ENCODE results near the gene NDUFAF5.
A peak's percentile ranks its signal among the peaks of the same experiment; 100 is the strongest.

Gene NDUFAF5

DNA sequence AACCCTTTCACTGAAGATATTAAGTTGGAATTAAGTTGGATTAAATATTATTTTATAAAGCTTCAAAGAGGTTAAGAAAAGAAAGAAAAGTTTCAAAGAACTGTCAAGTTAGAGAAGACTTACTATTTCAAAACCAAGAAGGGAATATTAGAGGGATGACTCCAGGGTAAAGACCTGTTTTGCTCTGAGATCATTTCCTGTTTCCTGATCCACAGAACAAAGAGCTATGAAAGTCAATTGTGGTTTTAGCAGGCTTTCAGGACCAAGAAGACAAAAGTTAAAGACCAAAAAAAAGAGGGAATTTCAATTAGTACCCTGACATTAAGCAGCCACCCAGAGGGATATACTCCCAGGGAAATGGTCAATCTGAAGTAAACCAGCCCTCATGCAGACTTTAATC, 19.5 kb upstream of the NDUFAF5 start:
- H3K4me3 ChIP-seq (ENCODE audit: low read length): no peak overlapping the region
- no peak for TF ChIP-seq ZNF274 (IDR thresholded peaks at IDR 0.05; ENCODE audit: low read depth, low read length)

DNA sequence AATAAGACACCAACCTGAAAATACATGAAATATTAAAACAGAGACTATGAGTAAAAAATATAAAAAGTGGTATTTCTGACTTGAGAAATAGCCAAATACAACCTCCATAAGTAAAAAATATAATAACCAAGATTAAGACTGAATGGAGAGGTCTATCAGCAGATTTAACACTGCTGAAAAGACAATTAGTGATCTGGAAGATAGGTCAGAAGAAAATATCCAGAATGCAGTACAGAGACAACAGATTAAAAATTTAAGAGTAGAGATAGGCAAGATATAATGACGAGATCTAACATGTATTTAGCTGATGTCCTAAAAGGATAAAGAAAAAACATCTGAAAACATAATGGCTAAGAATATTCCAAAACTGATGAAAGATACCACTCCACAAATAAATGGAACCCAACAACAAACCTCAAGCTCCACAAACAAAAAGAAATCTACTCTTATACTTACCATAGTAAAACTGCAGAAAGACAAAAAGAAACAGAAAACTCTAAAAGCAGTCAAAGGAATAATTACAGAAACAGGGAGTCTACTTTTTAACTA, 18.9 kb upstream of the NDUFAF5 start:
- TF ChIP-seq ZNF274 (IDR thresholded peaks at IDR 0.05; ENCODE audit: low read depth, low read length): no peak
- no peak overlapping the region for H3K4me3 ChIP-seq (ENCODE audit: low read length)

DNA sequence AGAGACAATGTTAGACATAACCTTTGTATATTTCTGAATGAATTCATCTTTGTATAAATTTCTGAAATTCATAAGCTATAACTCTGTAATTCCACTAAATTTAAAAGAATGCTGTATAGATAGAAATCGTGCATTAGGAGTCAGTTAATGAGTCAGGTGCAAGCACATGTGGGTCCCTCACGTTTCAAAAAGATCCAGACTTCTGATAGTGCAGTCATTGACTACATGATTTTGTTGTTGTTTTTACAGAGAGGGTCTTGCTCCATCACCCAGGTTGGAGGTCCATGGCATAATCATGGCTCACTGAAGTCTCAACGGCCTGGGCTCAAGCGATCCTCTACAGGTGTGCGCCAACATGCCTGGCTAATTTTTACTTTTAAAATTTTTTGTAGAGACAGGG, 14.7 kb upstream of the NDUFAF5 start:
- no peak for TF ChIP-seq ZNF274 (IDR thresholded peaks at IDR 0.05; ENCODE audit: low read depth, low read length)
- H3K4me3 ChIP-seq (ENCODE audit: low read length): no peak overlapping the region

DNA sequence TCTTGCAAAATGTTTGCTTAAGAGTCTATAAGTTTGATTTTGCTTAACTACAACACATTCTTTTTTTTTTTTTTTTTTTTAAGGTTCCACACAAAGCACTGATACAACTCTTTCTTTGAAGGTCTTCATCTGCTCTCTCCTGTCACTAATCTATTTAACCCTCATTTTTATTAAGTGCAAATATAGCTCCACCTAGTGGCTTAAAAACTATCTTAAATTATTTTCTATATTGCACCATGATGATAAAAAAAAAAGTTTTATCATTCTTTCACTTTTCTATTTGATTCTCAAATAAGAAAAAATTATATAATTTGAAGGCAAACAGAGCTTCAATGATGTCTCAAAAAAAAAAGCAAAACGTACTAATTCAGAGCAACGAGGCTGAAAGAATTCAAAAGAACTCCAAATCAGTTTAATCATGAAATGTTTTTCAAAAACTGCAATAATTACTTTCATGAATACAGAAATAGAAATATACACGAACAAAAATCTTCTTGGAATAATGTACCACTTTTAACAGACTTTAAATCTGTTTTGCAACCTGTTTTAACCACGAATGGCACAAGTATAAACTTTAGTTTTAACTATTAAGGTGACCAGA, 12.9 kb upstream of the NDUFAF5 start:
- H3K4me3 ChIP-seq (ENCODE audit: low read length): no peak overlapping the region
- no peak for TF ChIP-seq ZNF274 (IDR thresholded peaks at IDR 0.05; ENCODE audit: low read depth, low read length)

DNA sequence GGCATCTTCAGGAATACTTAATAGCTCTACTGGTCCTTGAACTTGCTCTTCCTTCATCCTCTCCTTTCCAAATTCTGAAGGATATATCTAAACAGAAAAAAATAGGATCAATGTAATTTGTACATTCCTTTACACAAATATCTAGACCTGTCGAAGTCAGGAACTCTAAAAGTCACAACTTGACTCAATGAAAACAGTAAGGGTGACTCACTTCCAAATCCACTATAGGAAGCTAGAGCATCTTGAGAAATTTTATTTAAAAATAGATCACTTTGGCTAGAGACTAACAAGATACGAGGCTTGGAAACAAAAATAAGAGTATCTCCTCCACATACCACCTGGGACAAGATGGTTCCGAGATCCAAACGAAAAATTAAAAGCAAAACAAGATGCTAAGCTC, 12.3 kb upstream of the NDUFAF5 start:
- no peak overlapping the region for H3K4me3 ChIP-seq (ENCODE audit: low read length)
- TF ChIP-seq ZNF274 (IDR thresholded peaks at IDR 0.05; ENCODE audit: low read depth, low read length): no peak

DNA sequence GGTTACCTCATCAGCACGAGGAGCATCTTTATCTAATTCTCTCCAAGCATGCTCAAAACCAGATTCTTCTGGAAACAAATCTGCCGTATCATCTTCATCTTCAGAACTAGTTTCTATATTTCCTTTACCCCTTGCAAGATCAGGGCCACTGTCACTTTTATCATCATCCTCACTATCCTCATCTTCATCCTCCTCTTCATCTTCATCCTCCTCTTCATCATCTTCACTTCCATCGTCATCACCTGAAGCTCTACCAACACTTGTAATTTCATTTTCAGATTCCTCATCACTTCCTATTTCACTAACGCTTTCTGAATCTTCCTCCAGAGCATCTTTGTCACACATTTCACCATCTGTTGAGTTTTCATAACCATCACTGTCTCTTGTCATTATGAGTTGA, 9.0 kb upstream of the NDUFAF5 start:
- H3K4me3 ChIP-seq (ENCODE audit: low read length): no peak overlapping the region
- TF ChIP-seq ZNF274 (IDR thresholded peaks at IDR 0.05; ENCODE audit: low read depth, low read length): no peak

DNA sequence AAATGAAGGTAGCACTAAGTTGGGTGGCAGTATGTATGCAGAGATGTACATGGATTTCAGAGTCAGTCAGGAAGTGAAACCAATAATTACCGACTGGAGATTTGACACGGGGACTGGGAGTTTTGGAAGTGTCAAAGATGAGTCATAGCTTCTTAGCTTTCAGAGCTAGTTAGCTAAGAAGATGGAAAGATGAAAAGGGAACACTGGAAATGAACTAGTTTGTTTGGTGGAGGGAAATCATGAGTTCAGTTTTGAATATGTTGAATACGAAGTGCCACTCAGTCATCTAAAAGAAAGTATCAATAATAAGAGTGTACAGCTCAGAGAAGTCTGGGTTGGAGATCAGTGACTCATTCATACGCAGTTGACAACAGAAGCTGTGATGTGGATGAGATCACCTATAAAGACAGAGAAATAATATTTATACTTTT, 7.6 kb upstream of the NDUFAF5 start:
- TF ChIP-seq ZNF274 (IDR thresholded peaks at IDR 0.05; ENCODE audit: low read depth, low read length): no peak
- H3K4me3 ChIP-seq (ENCODE audit: low read length): no peak overlapping the region

DNA sequence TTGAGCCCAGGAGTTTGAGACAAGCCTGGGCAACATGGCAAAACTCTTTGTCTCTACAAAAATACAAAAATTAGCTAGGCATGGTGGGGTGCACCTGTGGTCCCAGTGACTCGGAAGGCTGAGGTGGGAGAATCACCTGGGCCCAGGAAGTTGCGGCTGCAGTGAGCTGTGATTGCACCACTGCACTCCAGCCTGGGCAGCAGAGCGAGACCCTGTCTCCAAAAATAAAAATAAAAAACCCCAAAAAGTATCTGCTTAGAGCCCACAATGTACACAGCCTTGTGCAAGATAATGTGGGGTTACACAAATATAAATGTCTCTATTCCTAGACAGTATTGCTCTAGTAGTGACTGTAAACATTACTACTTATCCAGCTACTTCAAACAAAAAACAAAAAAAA, 6.0 kb upstream of the NDUFAF5 start:
- no peak overlapping the region for H3K4me3 ChIP-seq (ENCODE audit: low read length)
- no peak for TF ChIP-seq ZNF274 (IDR thresholded peaks at IDR 0.05; ENCODE audit: low read depth, low read length)

DNA sequence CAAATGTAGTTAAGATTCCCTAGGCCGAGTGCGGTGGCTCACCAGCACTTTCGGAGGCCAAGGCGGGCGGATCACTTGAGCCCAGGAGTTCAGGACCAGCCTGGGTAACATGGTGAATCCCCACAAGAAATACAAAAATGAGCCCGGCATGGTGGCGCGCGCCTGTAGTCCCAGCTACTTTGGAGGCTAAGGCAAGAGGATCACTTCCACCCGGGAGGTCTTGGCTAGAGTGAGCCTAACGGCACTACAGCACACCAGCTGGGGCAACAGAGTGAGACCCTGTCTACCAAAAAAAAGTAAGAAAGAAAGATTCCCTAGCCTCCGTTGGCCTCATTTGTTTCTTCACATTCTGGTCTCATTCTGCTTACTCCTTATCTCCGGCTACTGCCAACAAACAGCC, 1.3 kb upstream of the NDUFAF5 start:
- peak overlapping the region; percentile 99 for H3K4me3 ChIP-seq (ENCODE audit: low read length)
- TF ChIP-seq ZNF274 (IDR thresholded peaks at IDR 0.05; ENCODE audit: low read depth, low read length): no peak

DNA sequence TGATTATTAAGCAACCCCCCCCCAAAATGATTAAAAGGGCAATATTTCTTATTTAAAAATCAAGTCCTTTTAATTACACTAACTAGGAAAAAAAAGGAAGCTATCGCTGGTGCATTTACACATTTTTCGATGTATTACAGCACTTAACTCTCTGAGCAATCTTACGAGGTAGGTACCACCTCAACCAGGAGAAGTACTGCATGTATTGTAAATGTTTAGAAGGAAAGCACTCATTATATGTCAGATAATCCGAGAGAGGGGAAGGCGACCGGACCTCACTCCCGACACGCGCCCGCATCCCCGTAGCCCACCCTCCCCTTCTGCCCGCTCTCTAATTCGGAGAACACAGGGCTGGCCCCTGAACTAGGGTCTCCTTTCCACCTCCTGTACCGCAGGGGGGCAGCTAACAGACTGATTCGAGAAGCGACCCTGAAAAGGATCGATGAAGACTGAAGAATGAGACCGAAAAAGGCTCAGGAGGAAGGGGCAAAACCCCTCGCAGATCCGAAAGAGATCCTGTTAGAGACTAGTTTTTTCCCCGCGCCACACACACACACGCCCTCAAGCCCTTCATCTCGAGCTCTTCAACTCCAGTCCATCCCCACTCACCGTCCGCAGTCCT, 446 bp upstream of the NDUFAF5 start:
- H3K4me3 ChIP-seq (ENCODE audit: low read length): peak overlapping the region; percentile 99
- TF ChIP-seq ZNF274 (IDR thresholded peaks at IDR 0.05; ENCODE audit: low read depth, low read length): no peak

DNA sequence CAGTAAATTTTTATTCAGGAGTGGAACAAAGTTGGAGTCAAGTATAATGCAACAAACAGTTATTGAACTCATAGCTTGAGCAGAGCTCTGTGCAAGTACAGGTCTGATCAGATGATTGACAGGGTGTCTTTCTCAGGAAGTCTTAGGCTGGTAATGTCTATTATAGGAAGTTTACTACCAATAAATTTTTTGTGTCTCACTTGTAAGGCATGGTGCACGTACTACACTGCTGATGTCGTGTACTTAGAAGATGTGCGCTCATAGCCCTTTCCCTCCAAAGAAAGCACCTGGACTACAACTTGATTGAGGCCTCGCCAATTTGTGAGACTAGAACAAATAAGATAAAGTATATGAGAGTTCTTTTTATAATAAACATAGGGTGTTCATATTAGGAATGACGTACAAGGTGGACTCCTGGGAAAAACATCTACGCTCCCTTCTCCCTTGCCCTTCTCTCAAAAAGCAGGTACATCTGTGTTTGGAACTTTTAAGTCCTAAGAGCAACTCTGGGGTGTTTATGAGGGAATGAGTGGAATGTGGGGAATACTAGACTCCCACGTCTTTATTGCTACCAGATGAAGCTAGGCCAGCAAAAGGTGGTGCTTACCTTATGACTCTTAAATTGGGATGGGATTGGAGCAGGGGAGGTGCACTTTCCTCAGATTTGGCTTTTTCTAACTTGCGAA, 1.5 kb downstream of the NDUFAF5 start:
- no peak for TF ChIP-seq ZNF274 (IDR thresholded peaks at IDR 0.05; ENCODE audit: low read depth, low read length)
- H3K4me3 ChIP-seq (ENCODE audit: low read length): peak overlapping the region; percentile 99

DNA sequence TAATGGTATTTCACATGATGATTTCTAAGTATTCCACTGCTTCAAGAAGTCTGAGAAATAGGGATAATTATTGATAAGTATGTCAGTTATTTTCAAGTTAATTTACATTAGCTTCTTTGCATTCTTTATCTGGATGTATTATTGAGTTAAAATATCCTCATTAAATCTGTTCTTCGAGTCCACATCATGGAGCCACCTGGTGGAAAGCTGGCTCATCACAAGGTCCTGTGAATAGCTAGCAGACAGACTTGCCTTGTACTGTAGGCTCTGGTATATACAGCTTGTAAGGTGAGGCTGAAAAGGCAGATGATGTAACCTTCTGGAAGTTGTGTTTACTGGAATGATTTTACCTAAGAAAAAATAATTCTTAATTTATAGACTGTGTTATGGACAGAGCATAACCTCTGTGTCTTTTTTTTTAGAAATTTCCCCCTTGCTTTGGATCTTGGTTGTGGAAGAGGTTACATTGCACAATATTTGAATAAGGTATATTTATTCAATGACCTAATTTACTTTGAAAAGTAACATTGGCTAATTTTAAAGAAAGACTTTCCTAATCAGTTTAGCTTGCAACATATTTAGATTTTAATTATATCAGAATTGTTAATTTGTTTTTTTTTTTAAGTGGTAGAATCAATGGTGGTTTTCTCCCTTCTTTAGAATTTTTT, 3.5 kb downstream of the NDUFAF5 start:
- no peak for TF ChIP-seq ZNF274 (IDR thresholded peaks at IDR 0.05; ENCODE audit: low read depth, low read length)
- H3K4me3 ChIP-seq (ENCODE audit: low read length): no peak overlapping the region

DNA sequence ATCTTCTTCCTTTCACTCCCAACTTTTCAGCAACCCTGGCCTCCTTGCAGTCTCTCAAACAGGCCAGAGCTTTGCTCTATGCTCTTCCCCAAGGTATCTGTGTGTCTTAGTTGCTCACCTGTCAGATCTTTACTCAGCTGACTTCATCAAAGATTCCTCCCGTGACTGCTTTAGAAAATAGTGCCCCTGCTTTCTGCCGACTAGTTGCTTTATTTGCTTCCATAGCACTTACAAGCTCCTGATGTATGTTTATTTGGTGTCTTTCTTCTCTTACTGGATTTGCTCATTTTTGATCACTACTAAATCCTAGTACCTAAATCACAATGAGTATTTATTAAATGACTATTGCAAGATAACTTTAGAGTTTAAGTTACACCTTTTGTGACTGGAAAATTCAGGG, 5.9 kb downstream of the NDUFAF5 start:
- no peak overlapping the region for H3K4me3 ChIP-seq (ENCODE audit: low read length)
- no peak for TF ChIP-seq ZNF274 (IDR thresholded peaks at IDR 0.05; ENCODE audit: low read depth, low read length)
